HG02973 (cell line): Measurements from ENCODE around the gene PLEKHG1.

Experiments
- ATAC-seq: cut with Tn5 transposase; IDR thresholded peaks from one replicate; pipeline ENCODE4 v1.9.1; 2021; ENCODE audit warnings: moderate library complexity; ENCODE audit not compliant: unreplicated experiment

Gene PLEKHG1

GRCh38 chr6:150599199-150600009 is at the start of gene PLEKHG1:
TSS of gene PLEKHG1 (plus strand) at chr6:150599885. CDS start at chr6:150733682, 133,797 bp downstream.
- ATAC-seq: peak; percentile 72

GRCh38 chr6:150550244-150550643 is 49.4 kb upstream of the PLEKHG1 start:
- no peak for ATAC-seq

GRCh38 chr6:150557043-150557599 is 42.6 kb upstream of the PLEKHG1 start:
- no peak for ATAC-seq

GRCh38 chr6:150560004-150560883 is 39.4 kb upstream of the PLEKHG1 start:
- ATAC-seq: no peak

DNA sequence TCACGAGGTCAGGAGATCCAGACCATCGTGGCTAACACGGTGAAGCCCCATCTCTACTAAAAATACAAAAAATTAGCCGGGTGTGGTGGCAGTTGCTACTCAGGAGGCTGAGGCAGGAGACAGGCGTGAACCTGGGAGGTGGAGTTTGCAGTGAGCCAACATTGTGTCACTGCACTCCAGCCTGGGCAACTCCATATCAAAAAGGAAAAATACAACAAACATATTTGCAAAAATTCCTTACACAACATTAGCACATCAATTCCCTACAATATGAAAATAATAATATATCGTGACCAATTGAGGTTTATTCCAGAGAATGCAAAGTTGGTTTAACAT is 38.8 kb upstream of the PLEKHG1 start:
- no peak for ATAC-seq

GRCh38 chr6:150565945-150566344 is 33.7 kb upstream of the PLEKHG1 start:
- ATAC-seq: no peak

DNA sequence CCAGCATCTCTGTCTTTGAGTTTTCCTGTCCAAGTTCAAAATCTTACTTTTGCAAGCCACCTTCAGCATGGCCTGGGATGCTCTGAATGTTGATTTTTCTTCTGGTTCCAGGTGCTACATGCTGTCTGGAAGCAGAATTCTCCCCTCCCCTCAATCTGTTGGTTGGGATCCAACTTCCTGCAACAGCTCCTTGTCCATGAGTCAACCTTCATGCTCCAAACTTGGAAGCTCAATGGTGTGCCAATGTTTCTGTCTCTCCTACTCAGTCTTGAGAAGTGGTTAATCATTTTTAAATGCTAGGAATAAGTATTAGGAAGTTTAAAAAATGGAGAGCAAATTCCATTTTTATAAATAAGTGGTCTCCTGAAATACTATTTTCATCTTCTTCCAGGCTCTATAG is 33.2 kb upstream of the PLEKHG1 start:
- no peak for ATAC-seq

DNA sequence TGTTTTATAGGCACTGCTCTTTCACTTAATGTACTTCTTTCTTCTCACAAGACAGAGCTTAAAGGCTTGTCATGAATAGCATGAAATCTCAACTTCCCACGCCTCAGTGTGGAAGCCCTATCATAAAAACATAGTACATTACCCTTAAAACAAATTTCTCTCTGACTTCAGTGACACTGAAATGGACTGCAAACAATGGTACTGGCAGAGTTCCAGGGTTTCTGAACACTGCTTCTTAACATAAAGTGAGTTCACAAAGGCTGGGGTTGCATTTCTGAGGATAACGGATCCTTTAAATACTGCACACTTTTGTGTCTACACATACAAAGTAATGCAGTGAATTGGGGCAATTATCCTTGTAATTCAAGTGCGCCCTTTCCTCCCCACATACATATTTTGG is 32.3 kb upstream of the PLEKHG1 start:
- no peak for ATAC-seq

DNA sequence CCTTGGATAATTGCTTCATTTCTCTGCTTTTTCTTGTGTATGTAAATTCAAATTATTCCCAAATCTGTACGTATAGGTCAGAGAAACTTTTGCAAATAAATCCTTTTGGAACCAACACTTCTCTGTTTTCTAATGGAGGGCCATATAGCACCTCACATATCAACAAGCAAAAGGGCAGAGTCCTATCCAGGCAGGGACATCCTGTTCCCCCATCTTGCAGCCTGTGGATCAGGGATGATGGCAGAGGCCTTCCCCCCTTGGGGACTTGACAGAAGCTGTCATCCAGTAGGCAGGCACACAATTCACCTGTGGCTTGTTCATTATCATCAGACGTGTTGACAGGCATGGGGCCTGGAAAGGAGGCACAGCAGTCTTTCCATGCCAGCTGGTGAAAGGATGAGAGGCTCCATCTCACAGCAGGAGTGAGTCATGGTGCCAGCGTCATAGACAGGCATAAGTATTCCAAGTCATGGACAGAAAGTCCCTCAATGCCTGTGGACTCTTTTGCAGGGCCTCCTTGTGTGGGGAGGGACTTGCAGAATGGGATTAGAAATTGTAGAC is 31.8 kb upstream of the PLEKHG1 start:
- no peak for ATAC-seq

DNA sequence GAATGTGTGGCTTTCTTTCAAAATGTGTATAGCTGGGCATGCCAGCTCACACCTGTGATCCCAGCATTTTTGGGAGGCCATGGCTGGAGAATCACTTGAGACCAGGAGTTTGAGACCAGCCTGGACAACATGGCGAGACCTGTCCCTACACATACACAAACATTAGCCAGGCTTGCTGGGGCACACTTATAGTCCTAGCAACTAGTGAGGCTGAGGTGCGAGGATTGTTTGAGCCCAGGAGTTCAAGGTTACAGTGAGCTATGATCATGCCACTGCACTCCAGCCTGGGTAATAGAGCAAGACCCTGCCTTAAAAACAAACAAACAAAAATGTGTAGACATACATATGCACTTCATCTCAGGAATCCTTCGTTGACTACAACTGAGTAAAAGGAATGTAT is 31.1 kb upstream of the PLEKHG1 start:
- ATAC-seq: no peak

DNA sequence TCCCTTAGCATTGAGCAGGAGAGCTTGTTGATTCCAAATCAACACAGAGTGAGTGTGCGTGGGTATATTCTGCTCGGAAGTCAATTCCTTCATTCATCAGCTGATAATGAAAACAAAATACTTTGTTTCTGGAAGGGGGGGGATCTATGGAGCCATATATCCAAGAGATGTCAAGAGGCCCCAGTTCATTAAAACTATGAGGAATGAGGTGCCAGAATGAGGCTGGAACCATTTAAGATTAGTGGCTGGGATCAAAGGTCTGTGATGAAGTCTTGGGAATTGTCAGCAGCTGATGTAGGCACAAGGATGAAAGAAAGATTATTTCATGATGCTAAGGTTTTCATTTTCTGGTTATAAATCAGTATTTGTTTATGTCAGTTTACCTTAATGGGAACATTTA is 30.5 kb upstream of the PLEKHG1 start:
- ATAC-seq: no peak

- ATAC-seq: no peak
Measured at GRCh38 chr6:150573041-150573681, 26.5 kb upstream of the PLEKHG1 start.

- no peak for ATAC-seq
Measured at GRCh38 chr6:150575836-150576235, 23.8 kb upstream of the PLEKHG1 start.

GRCh38 chr6:150576651-150577226 is 22.9 kb upstream of the PLEKHG1 start:
- no peak for ATAC-seq

DNA sequence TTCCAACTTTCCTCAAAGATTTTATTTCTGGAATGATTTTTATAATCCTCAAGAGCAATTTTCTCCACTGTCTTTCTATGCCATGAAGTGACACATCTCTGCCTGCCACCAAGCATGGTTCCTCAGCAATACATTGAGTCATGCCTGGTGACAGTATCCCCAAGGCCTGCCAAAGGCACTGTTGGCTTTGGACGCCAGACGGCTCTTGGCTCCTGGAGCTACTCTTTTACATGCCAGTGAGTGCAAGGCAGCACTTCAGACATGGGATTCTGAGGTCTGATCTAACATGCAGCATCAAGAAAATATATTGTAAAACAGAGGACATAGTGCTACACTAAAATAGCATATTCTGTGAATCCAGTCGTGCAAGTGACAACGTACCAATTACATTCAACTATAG is 20.1 kb upstream of the PLEKHG1 start:
- no peak for ATAC-seq

- no peak for ATAC-seq
Measured at GRCh38 chr6:150580489-150580888, 19.2 kb upstream of the PLEKHG1 start.

GRCh38 chr6:150584065-150584464 is 15.6 kb upstream of the PLEKHG1 start:
- ATAC-seq: no peak

- ATAC-seq: no peak
Measured at GRCh38 chr6:150584596-150584995, 15.1 kb upstream of the PLEKHG1 start.

DNA sequence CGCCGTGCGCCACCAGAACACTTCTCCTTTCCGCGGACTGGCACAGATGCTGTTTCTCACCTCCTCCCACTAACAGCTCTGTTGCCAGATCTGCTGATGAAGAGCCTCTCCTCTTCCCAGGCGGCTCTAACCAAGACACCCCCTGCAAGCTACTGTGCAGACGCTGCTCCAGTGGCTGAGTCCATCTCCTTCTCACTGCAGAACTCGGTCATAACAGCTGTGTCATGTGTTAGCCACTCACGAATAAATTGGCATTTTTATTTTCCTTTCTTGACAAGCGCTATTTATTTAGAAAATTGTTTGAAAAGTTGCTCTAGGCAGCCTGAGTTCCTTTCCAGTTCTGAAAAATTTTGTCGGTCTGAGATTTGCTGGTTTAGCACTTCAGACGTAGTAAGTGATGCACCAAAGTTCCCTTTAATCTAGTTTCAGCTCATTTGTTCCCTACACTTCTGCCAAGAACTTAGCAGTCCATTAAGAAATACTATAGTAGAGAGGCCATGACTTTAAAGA is 12.8 kb upstream of the PLEKHG1 start:
- no peak for ATAC-seq

DNA sequence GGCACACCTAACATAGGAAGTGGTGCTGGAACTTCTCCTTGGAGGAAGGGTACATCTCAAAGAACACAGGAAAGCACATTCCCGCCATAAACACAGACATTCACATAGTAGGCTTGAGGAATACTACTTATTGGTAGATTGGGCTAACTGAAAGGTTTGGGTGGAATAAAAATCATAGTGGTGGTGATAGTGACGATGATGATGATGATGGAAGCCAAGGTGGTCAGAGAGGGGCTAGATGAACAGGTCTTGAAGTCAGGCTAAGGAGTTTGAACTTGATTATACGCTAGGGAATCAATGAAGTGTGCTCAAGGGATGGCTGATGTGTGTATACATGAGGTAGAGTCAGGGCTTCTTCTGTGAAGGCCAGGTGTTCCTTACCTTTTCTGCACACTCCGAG is 12.0 kb upstream of the PLEKHG1 start:
- ATAC-seq: no peak
